ENCODE results near the gene EFHD2.
"Not testable (repeated sequence)": the region's sequence is repeated elsewhere in the genome, so short reads cannot be mapped to it uniquely, and the experiment has no call there.

EFHD2 gene

GRCh38 chr1:15371610-15372545, 37.8 kb upstream of the EFHD2 start:
- H4K20me1 ChIP-seq (ENCODE audit: insufficient read depth, low read length) = no peaks in the 10 kb centered on the region
- H3K4me2 ChIP-seq (ENCODE audit: low read length) = no peak overlapping the region
- no peak overlapping the region for H3K9ac ChIP-seq (ENCODE audit: low read length)
- no peaks in the 10 kb centered on the region for H3K9me3 ChIP-seq (ENCODE audit: insufficient read depth, low read length)
- no peaks in the 10 kb centered on the region for H3K79me2 ChIP-seq (ENCODE audit: low read length)
- H3K4me1 ChIP-seq (ENCODE audit: low read length) = no peaks in the 10 kb centered on the region
- no peak overlapping the region for H3K27ac ChIP-seq (ENCODE audit: low read length)
- no peak overlapping the region for H2AFZ ChIP-seq (ENCODE audit: low read depth, low read length)
- TF ChIP-seq EZH2phosphoT487 (IDR thresholded peaks at IDR 0.05; ENCODE audit: low read depth) (no peak), CTCF (IDR thresholded peaks at IDR 0.05; ENCODE audit: low read depth, low read length) (no peak)
- H3K27me3 ChIP-seq (ENCODE audit: low read depth, low read length) = no peaks in the 10 kb centered on the region
- no peak overlapping the region for H3K4me3 ChIP-seq (ENCODE audit: low read length)
- H3K36me3 ChIP-seq (replicated peaks; ENCODE audit: low read depth, low read length) = no peaks in the 10 kb centered on the region

GRCh38 chr1:15378729-15379128, 31.0 kb upstream of the EFHD2 start:
- H4K20me1 ChIP-seq (ENCODE audit: insufficient read depth, low read length) = no peaks in the 10 kb centered on the region
- no peak overlapping the region for H3K27ac ChIP-seq (ENCODE audit: low read length)
- H3K4me1 ChIP-seq (ENCODE audit: low read length) = no peaks in the 10 kb centered on the region
- H3K9me3 ChIP-seq (ENCODE audit: insufficient read depth, low read length) = no peaks in the 10 kb centered on the region
- peaks cover 4% of the 10 kb centered on the region; the same call in 1 of the 2 replicates for H3K27me3 ChIP-seq (ENCODE audit: low read depth, low read length)
- TF ChIP-seq CTCF (IDR thresholded peaks at IDR 0.05; ENCODE audit: low read depth, low read length) (no peak), EZH2phosphoT487 (IDR thresholded peaks at IDR 0.05; ENCODE audit: low read depth) (no peak)
- no peaks in the 10 kb centered on the region for H3K36me3 ChIP-seq (replicated peaks; ENCODE audit: low read depth, low read length)
- H2AFZ ChIP-seq (ENCODE audit: low read depth, low read length) = no peak overlapping the region
- no peak overlapping the region for H3K4me2 ChIP-seq (ENCODE audit: low read length)
- H3K9ac ChIP-seq (ENCODE audit: low read length) = no peak overlapping the region
- no peak overlapping the region for H3K4me3 ChIP-seq (ENCODE audit: low read length)
- no peaks in the 10 kb centered on the region for H3K79me2 ChIP-seq (ENCODE audit: low read length)

GRCh38 chr1:15379151-15379550, 30.5 kb upstream of the EFHD2 start:
- not testable (repeated sequence) for H3K9ac ChIP-seq (ENCODE audit: low read length); H3K4me1 ChIP-seq (ENCODE audit: low read length); H3K4me2 ChIP-seq (ENCODE audit: low read length); H2AFZ ChIP-seq (ENCODE audit: low read depth, low read length); H4K20me1 ChIP-seq (ENCODE audit: insufficient read depth, low read length); H3K27me3 ChIP-seq (ENCODE audit: low read depth, low read length); H3K9me3 ChIP-seq (ENCODE audit: insufficient read depth, low read length); H3K27ac ChIP-seq (ENCODE audit: low read length); H3K36me3 ChIP-seq (replicated peaks; ENCODE audit: low read depth, low read length); H3K4me3 ChIP-seq (ENCODE audit: low read length); H3K79me2 ChIP-seq (ENCODE audit: low read length)

- H3K9ac ChIP-seq (ENCODE audit: low read length) = no peak overlapping the region
- H3K4me2 ChIP-seq (ENCODE audit: low read length) = no peak overlapping the region
- no peak overlapping the region for H2AFZ ChIP-seq (ENCODE audit: low read depth, low read length)
- H3K4me1 ChIP-seq (ENCODE audit: low read length) = no peaks in the 10 kb centered on the region
- H3K27ac ChIP-seq (ENCODE audit: low read length) = no peak overlapping the region
- H4K20me1 ChIP-seq (ENCODE audit: insufficient read depth, low read length) = no peaks in the 10 kb centered on the region
- H3K36me3 ChIP-seq (replicated peaks; ENCODE audit: low read depth, low read length) = no peaks in the 10 kb centered on the region
- no peaks in the 10 kb centered on the region for H3K79me2 ChIP-seq (ENCODE audit: low read length)
- H3K9me3 ChIP-seq (ENCODE audit: insufficient read depth, low read length) = no peaks in the 10 kb centered on the region
- H3K4me3 ChIP-seq (ENCODE audit: low read length) = no peak overlapping the region
- TF ChIP-seq CTCF (IDR thresholded peaks at IDR 0.05; ENCODE audit: low read depth, low read length) = no peak
- no peak for TF ChIP-seq EZH2phosphoT487 (IDR thresholded peaks at IDR 0.05; ENCODE audit: low read depth)
- H3K27me3 ChIP-seq (ENCODE audit: low read depth, low read length) = peaks cover 14% of the 10 kb centered on the region
Observed at GRCh38 chr1:15380601-15381508, 28.8 kb upstream of the EFHD2 start.

Data from OCI-LY3 (cell line).